ENCODE measurements around the gene KLK3.

GRCh38 chr19:50880241-50880640 lies 25.5 kb downstream of the KLK3 start:
- no peak for TF ChIP-seq CTCF (IDR thresholded peaks at IDR 0.05)
- TF ChIP-seq POLR2A (IDR thresholded peaks at IDR 0.05), result no peak
- no peak for TF ChIP-seq POLR2AphosphoS5 (IDR thresholded peaks at IDR 0.05; ENCODE audit: insufficient read depth in 1 of 2, low read depth in 1 of 2)

All from vagina (tissue), 2 donors.